Stimulated activated CD8-positive, alpha-beta memory T cell treated with anti-CD3 and anti-CD28 coated beads, Interleukin-4, amount 100 ng/mL, for 1 hour (primary cell): Measurements from ENCODE around the gene PCP4L1.
"Not testable (repeated sequence)": the region's sequence is repeated elsewhere in the genome, so short reads cannot be mapped to it uniquely, and the experiment has no call there.

Experiments
- DNase-seq, 2 donors: peaks; one replicate each; pipeline ENCODE4 v3.0.0-alpha.2; 2020; ENCODE audit warnings: low read depth in 2 of 2, low spot score in 1 of 2

Gene PCP4L1

DNA sequence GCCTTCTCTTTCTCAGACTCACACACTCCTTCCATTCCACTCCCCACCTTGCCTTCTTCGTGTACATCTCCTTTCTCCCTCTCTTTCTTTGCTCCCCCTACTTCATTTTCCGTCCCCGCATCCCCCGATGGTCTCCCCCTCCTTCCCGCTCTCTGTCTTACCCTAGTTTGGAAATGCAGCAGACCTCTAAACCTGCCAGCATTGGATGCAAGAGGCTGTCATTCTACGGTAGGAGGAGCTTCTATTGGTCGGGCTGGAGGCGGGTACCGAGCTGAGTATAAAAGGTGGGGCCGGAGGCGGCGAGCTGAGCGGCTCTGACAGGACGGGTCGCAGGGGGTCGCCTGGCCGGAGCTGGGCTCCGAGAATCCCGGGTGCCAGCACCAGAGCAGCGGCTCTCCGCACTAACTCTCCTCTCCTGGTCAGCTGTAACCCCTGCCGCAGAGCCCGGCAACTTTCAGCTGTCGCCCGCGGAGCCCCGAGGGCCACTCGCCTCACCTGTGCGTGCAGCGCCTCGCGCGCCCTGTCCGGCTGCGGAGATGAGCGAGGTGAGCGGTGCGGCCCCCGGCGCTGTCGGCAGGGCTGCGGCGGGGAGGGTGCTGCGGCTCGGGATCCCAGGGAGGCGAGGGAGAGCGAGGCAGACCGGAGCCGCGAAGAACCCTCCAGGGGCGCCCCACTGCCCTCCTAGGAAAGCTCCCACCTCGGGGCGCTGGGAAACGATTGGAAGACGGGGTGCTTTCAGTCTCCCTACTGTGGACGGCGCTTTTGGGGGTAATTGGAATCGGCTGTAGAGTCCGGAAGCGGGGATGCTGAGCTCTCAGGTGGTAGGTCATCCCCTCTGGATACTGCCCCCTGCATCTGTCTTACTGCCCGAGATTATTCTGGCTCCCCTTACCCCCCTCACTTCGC, at the start of gene PCP4L1:
PCP4L1 (plus strand) TSS at position 307 of the 906 bp plus-strand sequence; CDS start at position 537, 230 bp downstream.
- no peak for DNase-seq

GRCh38 chr1:161209790-161210409, 48.6 kb upstream of the PCP4L1 start:
- DNase-seq, result peak in 1 of 2 donors; percentile 45

DNA sequence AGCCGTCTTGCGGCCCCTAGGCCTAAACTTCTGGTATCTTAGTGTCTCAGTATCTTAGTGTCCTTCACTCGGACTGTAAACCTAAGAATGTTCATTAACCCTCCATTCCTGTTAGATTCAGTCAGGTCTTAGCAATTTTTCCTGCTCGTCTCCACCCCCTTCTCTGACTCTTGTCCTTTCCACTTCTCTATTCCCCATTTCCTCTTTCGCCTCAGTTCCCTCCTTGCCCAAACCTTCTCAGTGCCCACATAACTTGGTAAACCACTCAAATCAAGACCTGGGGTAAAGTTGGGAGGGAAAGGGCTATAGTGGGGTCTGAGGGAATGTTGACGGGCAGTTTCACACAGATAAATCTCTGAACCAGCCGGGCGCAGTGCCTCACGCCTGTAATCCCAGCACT, 44.2 kb upstream of the PCP4L1 start:
- no peak for DNase-seq

DNA sequence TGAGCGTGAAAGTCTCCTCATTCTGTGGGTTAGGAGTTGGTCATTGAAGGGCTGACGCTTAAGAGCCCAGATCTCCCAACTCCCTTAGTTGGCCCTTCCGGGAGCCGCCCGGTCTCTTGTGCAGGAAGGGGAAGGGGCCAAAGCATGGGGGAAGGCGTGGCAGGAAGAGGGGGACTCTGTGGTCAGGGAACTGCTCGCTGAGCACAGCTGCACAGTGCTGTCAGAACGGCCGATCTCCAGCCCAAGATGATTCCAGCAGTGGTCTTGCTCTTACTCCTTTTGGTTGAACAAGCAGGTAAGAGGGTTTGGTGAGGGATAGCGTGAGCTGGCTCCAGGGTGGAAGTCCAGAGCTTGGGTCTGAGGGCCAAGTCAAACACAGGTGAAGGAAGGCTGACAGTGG, 43.5 kb upstream of the PCP4L1 start, which contains the start of gene FCER1G:
FCER1G (plus strand) TSS at position 220 of the 400 bp plus-strand sequence; CDS start at position 247, 27 bp downstream.
- no peak for DNase-seq

- no peak for DNase-seq
These were observed 41.4 kb upstream of the PCP4L1 start for GRCh38 chr1:161216945-161217712.

DNA sequence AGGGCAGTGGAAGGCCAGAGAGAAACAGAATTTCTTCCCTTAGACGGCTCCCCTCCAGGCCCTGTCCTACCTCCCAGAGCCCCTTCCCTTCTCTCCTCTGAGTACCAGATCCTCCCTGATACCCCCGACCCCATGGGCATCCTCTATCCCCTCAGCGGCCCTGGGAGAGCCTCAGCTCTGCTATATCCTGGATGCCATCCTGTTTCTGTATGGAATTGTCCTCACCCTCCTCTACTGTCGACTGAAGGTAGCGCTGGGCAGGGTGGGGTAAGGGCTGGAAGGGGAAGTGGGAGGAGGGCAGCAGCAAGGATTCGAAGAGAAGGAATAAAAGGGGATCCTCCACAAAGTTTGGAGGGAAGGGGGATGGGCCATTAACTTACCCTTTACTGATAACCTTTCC, 40.7 kb upstream of the PCP4L1 start:
- no peak for DNase-seq

- no peak for DNase-seq
These were observed 40.1 kb upstream of the PCP4L1 start for GRCh38 chr1:161218301-161219077.

- no peak for DNase-seq
These were observed 39.3 kb upstream of the PCP4L1 start for GRCh38 chr1:161219078-161219892.

DNA sequence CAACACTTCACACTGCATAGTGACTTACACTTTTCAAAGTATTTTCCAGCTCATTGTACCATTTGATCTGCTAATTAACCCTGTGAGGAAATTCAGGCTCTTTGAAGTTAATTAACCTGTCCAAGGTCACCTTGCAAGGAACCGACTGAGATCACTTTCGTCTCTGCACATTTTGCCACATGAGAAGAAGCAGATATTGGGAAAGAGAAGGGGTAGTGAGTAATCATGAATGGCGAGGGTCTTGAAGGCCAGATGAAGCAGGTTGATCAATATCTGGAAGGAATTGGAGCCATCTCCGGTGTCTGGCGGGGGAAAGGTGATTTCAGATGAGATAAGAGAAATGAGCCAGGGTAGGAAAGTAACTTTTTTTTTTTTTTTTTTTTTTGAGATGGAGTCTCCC, 38.5 kb upstream of the PCP4L1 start:
- no peak for DNase-seq

GRCh38 chr1:161222175-161223019, 36.1 kb upstream of the PCP4L1 start:
- no peak for DNase-seq

DNA sequence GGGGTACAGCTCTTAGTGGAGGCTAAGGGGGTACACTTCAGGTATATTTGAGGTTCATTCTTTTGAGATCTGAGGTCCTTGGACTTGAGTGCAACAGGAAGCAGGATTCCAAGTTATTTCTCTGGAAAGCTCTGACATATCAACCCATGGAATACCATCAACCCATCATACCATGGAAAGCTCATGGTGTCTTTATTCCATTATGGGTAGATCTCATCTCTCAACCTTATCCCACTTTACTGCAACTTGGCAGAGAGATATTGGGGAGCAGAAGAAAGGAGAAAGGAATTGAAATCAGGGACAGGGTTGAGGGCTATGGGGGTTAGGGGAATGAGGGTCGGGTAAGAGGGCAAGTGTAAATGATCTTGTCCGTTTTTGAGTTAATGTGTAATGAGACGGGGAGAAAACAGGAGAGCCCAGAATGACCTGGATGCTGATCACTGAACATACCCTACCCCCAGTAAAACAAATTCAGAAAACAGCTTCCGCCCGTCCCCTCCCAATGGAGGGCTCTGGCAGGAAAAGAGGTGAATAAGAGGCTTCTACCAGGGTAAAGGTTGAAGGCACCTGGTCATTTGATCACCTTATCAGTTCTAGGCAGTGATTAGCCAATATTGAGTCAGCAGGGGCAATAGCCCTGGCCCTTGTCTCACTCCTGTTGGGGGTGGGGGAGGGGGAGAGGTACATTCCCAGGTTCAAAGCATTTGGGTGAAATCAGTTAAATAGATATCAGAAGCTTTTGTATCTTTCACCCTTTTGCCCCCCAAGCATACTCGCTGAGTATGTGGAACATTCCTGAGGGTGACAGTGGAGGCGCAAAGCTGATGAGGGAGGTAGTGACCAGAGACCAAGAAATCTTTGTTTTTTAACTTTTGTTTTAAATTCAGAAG, 34.5 kb upstream of the PCP4L1 start:
- DNase-seq, result no peak

DNA sequence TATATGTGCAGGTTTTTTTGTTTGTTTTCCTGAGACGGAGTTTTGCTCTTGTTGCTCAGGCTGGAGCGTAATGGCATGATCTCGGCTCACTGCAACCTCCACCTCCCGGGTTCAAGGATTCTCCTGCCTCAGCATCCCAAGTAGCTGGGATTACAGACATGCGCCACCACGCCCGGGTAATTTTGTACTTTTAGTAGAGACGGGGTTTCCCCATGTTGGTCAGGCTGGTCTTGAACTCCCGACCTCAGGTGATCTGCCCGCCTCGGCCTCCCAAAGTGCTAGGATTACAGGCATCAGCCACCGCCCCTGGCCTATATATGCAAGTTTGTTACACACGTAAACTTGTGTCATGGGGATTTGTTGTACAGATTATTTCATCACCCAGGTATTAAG, 33.9 kb upstream of the PCP4L1 start:
- DNase-seq, result not testable (repeated sequence)

- no peak for DNase-seq
These were observed 33.4 kb upstream of the PCP4L1 start for GRCh38 chr1:161225178-161225533.

DNA sequence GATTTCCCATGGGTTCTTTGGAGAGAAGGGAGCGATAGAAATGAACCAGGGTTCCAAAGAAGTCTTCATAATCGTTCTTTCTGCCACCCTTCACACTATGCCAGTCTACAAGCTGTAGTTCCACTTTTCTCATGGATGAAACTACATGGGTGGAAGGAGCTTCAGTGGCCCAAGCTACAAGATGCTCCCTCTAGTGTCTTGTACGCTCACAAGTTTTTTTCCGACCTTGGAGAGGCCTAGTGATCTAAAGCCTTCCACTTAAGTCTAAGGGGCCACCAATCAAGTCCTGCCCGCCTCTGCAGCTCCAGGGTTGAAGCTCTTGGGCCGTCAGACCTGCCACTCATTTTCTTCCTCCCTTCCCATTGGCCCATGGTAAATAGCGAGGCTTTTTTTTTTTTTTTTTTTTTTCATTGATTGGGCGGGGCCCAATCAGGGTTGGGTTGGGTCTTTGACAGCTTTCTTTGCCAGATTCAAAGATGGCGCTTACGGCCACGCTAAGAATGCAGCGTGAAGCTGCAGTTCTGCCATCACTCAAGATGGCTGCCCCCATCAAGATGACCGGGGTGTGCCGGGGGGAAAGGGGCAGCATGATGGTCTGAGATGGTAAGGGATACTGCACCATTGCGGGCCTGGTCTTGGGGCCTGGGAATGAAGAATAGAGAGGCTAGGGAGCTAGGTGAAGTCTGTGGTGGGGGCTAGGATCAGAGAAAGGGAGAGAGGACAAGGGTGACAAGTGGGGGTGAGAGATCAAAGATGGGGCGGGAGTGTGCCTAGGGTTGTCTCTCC, 32.8 kb upstream of the PCP4L1 start, which contains the start of gene TOMM40L:
TOMM40L (plus strand) TSS at position 527 of the 786 bp plus-strand sequence. CDS start 430 bp downstream, outside the sequence.
- peak; percentile 58 to 73 for DNase-seq

DNA sequence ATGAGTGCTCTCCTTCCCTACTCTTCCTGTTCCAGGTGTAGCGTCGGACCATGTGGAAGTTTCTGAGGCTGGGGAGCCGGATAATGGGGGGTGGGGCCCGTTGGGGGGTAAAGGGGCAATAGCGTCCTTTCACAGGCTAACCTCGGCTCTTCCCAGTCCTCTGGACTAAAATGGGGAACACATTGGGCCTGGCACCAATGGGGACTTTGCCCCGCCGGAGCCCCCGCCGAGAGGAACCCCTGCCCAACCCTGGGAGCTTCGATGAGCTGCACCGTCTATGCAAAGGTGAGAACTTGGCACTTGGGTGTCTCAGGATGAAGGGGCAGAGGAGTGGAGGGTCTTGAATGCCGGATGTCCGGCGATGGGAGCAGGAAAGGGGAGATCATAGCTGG, 32.2 kb upstream of the PCP4L1 start:
- DNase-seq, result no peak

- DNase-seq, result no peak
These were observed 31.8 kb upstream of the PCP4L1 start for GRCh38 chr1:161226759-161227158.

DNA sequence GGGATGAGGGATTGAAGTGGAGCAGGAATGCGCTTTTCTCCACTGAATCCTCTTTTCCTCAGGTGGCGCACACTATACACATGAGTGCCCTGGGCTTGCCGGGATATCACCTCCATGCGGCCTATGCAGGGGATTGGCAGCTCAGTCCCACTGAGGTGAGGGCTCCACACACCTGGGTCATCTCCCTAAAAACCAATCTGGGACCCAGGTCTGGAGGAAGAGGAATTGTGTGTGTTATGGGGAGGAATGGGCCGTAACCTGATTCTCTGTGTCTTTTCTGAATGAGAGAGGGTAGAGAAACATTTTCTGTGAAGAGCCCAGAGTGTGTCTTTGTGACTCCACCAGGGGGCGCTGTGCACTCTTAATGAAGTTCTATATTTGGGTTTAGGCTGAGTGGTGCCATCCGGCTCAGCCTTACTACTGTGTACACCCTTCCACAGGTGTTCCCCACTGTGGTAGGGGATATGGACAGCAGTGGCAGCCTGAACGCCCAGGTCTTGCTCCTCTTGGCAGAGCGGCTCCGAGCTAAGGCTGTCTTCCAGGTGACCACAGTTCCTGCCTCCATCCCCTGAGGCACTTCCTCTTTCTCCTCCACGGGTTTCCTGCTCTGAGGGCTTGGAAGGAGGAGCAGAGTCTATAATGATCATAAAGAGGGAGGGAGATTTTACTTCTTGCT, 31.2 kb upstream of the PCP4L1 start:
- DNase-seq, result peak; percentile 78 to 91
